CD1c-positive myeloid dendritic cell (primary cell): Measurements from ENCODE around the gene MAP3K4.
"Not testable (repeated sequence)": the region's sequence is repeated elsewhere in the genome, so short reads cannot be mapped to it uniquely, and the experiment has no call there.

ENCODE experiments used
- DNase-seq: peaks from one replicate; pipeline ENCODE4 v3.0.0-alpha.2; 2016; ENCODE audit errors: extremely low spot score

Gene MAP3K4

DNA sequence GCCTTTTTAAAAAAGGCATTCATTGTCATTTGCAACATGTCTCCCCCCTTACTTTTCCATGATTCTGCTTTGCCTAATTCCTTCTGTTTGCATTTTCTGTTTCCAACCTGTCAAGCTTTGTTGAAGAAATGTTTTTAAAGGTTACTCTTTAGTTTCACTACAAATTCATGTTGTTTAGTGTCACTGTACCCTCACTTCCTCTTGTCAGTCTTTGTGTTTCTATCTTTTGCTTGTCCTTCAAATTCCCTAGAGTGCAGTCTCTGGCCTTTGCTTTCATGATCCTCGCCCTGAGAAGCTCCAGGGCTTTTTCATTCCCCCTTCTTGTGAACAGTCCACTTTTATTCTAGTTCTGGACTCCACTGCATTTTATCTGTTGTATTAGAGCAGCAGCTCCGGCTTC is 90.6 kb downstream of the MAP3K4 start:
- DNase-seq, result no peak

DNA sequence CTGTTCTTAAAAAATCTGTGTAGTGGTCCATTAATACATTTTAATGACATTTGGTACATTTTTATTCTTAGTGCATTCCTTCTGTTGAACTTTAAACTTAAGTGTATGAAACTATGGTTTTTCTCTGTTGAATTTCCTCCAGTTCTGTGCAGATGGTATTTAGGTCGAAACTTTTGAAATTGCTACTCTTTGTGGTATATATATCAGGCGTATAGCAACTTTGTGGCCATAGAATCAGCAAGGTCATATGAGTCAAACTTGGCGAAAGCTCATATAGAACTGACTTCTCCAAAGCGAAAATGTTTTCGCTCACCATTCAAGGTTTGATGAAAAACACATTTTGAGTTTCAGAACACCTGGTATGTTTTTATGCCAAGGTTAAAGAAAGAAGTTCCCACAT is 93.7 kb downstream of the MAP3K4 start:
- DNase-seq, result no peak

DNA sequence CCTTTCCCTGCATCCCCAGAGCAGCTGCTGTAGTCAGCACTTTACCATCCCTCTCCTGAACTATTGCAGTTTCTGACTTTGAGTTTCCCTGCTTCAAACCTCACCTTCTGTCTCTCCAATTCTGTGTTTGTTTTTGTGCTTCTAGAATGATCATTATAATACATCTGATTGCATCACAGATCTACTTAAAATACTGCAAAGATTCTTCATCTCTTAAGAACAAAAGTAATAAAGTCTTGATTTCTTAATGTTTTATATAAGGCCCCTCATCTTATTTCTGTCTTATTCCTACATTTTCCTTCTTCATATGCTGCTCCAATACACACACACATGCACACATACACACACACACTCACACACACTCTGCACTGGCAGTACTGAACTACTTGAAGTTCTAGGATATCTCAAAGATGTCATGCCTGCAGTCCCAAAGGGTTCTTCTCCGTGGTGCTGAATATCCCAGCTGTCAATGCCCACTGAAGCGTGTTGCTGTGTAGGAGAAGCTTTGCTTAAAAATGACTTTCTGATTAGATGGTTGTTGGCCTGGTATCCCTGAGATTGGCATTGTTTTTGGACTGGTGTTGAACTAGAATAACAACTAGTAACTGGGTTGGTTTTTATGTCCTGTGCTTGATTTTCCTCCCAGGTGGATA is 97.2 kb downstream of the MAP3K4 start:
- DNase-seq, result no peak

GRCh38 chr6:161091151-161091550 is 99.6 kb downstream of the MAP3K4 start:
- no peak for DNase-seq

- DNase-seq, result no peak
Observed at GRCh38 chr6:161091972-161092701, 100.6 kb downstream of the MAP3K4 start.

GRCh38 chr6:161094955-161095354 is 103.4 kb downstream of the MAP3K4 start:
- no peak for DNase-seq

DNA sequence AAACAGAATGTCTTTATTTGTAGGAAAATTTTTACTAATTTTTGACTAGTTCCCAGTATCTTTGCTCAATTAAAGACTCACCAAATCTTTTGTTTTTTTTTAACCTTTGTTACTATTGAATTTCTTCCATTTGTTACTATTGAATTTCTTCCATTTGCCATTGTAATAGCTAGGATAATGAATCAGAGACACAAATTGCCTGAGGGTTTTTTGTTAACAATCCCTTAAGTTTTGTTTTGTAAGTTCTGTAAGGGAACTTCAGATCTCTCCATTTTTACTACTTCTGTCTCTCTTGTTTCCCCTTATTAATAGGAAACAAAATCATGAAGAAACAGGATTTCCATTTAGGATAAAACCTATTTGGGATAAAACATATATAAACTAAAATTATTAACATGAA is 104.3 kb downstream of the MAP3K4 start:
- DNase-seq, result no peak

- no peak for DNase-seq
Observed at GRCh38 chr6:161100072-161100471, 108.5 kb downstream of the MAP3K4 start.

DNA sequence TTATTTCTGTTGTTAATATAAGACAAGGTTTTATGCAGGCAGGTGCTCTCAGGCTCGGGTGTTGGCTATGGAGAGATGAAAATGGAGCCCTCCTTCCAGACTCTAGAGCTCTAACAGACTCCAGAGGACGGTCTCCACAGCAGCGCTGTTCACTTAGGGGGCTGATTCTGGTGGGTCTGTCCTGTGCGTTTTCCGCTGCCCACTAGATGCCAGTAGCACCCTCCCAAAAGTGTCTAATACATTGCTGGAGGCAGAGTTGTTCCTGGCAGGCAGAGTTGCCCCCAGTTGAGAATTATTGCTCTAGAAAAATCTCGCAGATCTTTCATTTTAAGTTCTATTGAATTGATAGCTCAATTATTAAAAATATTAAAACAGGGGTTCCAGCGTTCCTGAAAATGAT is 109.9 kb downstream of the MAP3K4 start:
- DNase-seq, result peak; percentile 35

DNA sequence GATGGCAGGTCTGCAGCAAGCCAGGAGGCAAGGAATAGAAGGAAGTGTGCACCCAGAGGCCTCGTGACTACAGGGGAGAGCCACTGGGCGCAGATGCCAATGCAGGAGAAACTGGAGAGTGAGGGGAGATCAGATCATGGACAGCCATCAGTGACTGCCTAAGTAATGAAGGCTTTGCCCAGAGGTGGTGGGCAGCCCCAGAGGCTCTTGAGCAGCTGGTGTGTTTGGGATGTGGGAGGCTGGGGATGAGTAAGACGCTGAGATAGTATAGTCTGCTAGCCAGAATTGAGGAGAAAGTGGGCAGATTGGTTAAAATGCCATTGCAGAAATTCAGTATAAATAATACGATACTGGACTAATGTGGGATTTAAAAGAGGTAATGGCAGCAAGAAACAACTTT is 111.9 kb downstream of the MAP3K4 start:
- DNase-seq, result no peak

DNA sequence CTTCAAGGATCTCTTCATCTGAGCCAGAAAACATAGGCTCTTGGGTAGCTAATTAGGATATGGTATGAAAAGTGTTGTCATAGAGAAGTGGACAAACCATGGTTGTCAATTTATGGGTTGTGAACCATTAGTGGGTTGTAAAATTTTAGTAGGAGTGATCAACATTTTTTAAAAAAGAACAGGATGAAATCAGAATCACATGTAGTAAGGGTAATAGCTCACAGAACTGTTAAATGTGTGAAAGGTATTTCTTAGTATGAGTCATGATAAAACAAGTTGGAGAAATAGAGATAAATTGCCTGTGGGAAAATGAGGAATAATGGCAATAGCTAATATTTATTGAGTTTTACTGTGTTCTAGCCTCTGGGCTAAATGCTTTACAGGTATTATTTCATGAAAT is 113.4 kb downstream of the MAP3K4 start:
- no peak for DNase-seq

GRCh38 chr6:161105408-161105807 is 113.8 kb downstream of the MAP3K4 start:
- DNase-seq, result no peak

DNA sequence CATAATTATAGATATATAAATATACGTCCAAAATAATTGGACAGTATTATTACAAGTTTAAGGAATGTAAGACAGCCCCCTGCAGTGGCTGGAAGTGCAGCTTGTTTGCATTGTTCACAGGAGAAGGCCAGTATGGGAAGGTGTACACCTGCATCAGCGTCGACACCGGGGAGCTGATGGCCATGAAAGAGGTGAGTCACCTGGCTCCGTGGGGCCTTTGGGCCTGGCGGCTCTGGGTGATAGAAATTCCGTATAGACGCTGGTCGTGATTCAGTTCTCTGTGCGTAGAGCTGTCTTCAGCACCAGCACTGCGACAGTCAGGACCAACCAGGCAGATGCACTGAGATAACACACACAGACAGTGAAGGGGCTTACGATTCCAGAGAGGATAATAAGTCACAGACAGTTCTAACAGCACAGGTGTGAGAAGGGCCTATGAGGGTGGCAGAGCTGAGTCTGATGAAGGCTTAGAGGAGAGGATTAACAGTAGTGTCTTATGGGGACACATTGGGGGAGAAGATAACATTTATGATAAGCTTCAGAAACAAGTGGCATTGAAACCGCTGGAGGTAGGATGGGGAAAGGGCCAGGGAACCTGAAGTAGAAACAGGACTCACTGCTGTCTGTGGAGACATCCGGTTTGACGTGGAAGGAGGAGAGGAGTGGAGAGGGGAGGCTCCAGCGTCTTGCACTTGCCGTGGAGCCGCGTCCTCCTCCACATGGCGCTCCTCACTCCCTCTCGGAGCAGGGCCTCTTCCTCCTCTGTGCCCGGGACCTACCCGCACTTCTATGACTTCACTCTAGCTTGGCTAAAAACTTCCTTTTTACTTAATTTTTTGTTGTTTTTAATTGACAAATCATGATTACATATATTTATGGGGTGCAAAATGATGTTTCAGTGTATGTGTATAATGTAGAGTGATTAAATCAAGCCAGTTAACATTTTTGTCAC is 116.5 kb downstream of the MAP3K4 start:
- peak; percentile 71 for DNase-seq

GRCh38 chr6:161108916-161109315 is 117.3 kb downstream of the MAP3K4 start:
- peak; percentile 93 for DNase-seq

DNA sequence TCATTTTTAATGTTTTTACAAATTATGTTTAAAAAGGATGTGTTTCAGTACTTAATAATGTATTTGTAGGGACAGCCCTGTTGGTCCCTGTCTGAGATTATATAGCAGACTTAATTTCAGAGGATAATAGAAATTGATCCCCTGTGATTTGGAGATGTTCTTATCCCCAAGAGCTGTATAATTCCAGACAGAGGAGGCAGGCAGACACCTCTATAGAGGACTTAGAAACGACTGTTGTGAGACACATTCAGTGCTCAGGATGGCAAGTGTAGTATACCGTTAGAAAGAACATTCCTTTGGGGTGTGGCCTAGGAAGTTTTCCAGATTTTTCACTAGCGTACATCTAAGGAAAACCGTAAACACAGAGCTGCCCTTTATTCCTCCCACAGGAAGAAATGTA is 117.8 kb downstream of the MAP3K4 start:
- no peak for DNase-seq

- peak; percentile 81 for DNase-seq
Observed at GRCh38 chr6:161110028-161110779, 118.6 kb downstream of the MAP3K4 start.

- peak; percentile 84 for DNase-seq
Observed at GRCh38 chr6:161111261-161111660, 119.7 kb downstream of the MAP3K4 start.

- peak; percentile 84 for DNase-seq
Observed at GRCh38 chr6:161115468-161115867, 123.9 kb downstream of the MAP3K4 start.

GRCh38 chr6:161116554-161116953 is 125.0 kb downstream of the MAP3K4 start:
- no peak for DNase-seq

GRCh38 chr6:161117308-161117707 is 125.7 kb downstream of the MAP3K4 start:
- DNase-seq, result peak; percentile 96

- no peak for DNase-seq
Observed at GRCh38 chr6:161117942-161118341, 126.4 kb downstream of the MAP3K4 start.

GRCh38 chr6:161123319-161123718 is 131.8 kb downstream of the MAP3K4 start:
- DNase-seq, result not testable (repeated sequence)
